Measurements from ENCODE around the gene ARF1.

ARF1 gene

GRCh38 chr1:228117335-228117734 is 34.8 kb downstream of the ARF1 start:
- no peak for DNase-seq (ENCODE audit: low read depth)
- no peak overlapping the region for H3K4me3 ChIP-seq (ENCODE audit: control insufficient read depth, low read depth, low read length)
- no peak for TF ChIP-seq CTCF (IDR thresholded peaks at IDR 0.05; ENCODE audit: control insufficient read depth, insufficient read depth, low read depth, low read length, missing control alignments)

- H3K4me3 ChIP-seq (ENCODE audit: control insufficient read depth, low read depth, low read length): no peak overlapping the region
- no peak for TF ChIP-seq CTCF (IDR thresholded peaks at IDR 0.05; ENCODE audit: control insufficient read depth, insufficient read depth, low read depth, low read length, missing control alignments)
- no peak for DNase-seq (ENCODE audit: low read depth)
Measured at GRCh38 chr1:228118040-228118439, 35.5 kb downstream of the ARF1 start.

- TF ChIP-seq CTCF (IDR thresholded peaks at IDR 0.05; ENCODE audit: control insufficient read depth, insufficient read depth, low read depth, low read length, missing control alignments): no peak
- no peak for DNase-seq (ENCODE audit: low read depth)
- no peak overlapping the region for H3K4me3 ChIP-seq (ENCODE audit: control insufficient read depth, low read depth, low read length)
Measured at GRCh38 chr1:228120351-228120750, 37.8 kb downstream of the ARF1 start.

- no peak for TF ChIP-seq CTCF (IDR thresholded peaks at IDR 0.05; ENCODE audit: control insufficient read depth, insufficient read depth, low read depth, low read length, missing control alignments)
- H3K4me3 ChIP-seq (ENCODE audit: control insufficient read depth, low read depth, low read length): no peak overlapping the region
- DNase-seq (ENCODE audit: low read depth): peak; percentile 18
Measured at GRCh38 chr1:228120857-228121489, 38.5 kb downstream of the ARF1 start.

GRCh38 chr1:228122921-228123441 is 40.5 kb downstream of the ARF1 start:
- no peak overlapping the region for H3K4me3 ChIP-seq (ENCODE audit: control insufficient read depth, low read depth, low read length)
- DNase-seq (ENCODE audit: low read depth): no peak
- no peak for TF ChIP-seq CTCF (IDR thresholded peaks at IDR 0.05; ENCODE audit: control insufficient read depth, insufficient read depth, low read depth, low read length, missing control alignments)

GRCh38 chr1:228123505-228123904 is 41.0 kb downstream of the ARF1 start:
- TF ChIP-seq CTCF (IDR thresholded peaks at IDR 0.05; ENCODE audit: control insufficient read depth, insufficient read depth, low read depth, low read length, missing control alignments): no peak
- no peak overlapping the region for H3K4me3 ChIP-seq (ENCODE audit: control insufficient read depth, low read depth, low read length)
- no peak for DNase-seq (ENCODE audit: low read depth)
